HEK293 (cell line): Measurements from ENCODE around the gene ZMYND15.

ENCODE experiments used
- TF ChIP-seq, protein P1 (sequence below): fragments of 450-650 bp; formaldehyde crosslinking; IDR thresholded peaks from 2 replicates; pipeline ENCODE4 v1.5.1; 2016; ENCODE audit warnings: missing biosample characterization, missing genetic modification characterization
- TF ChIP-seq, protein P2 (sequence below): fragments of 450-650 bp; formaldehyde crosslinking; IDR thresholded peaks from 2 replicates; pipeline ENCODE4 v1.5.1; 2016; ENCODE audit warnings: missing biosample characterization, missing genetic modification characterization

DNA sequence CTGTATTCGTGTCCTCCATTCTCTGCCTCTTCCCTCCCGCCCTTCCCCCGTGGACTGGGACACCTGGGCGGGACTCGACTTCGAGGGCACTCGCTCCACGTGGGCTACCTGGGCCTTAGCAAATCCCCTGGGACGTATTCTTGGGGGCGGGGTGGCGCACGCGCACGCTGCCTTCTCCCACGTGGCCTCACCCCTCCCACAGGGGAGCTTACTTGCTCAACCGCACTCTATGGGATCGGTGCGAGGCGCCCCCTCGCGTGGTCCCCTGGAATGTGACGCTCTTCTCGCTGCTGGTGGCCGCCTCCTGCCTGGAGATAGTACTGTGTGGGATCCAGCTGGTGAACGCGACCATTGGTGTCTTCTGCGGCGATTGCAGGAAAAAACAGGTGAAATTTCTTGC, 43.0 kb downstream of the ZMYND15 start:
- TF ChIP-seq, protein P1, sequence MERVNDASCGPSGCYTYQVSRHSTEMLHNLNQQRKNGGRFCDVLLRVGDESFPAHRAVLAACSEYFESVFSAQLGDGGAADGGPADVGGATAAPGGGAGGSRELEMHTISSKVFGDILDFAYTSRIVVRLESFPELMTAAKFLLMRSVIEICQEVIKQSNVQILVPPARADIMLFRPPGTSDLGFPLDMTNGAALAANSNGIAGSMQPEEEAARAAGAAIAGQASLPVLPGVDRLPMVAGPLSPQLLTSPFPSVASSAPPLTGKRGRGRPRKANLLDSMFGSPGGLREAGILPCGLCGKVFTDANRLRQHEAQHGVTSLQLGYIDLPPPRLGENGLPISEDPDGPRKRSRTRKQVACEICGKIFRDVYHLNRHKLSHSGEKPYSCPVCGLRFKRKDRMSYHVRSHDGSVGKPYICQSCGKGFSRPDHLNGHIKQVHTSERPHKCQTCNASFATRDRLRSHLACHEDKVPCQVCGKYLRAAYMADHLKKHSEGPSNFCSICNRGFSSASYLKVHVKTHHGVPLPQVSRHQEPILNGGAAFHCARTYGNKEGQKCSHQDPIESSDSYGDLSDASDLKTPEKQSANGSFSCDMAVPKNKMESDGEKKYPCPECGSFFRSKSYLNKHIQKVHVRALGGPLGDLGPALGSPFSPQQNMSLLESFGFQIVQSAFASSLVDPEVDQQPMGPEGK (tag by site-specific recombination), result no peak
- TF ChIP-seq, protein P2, sequence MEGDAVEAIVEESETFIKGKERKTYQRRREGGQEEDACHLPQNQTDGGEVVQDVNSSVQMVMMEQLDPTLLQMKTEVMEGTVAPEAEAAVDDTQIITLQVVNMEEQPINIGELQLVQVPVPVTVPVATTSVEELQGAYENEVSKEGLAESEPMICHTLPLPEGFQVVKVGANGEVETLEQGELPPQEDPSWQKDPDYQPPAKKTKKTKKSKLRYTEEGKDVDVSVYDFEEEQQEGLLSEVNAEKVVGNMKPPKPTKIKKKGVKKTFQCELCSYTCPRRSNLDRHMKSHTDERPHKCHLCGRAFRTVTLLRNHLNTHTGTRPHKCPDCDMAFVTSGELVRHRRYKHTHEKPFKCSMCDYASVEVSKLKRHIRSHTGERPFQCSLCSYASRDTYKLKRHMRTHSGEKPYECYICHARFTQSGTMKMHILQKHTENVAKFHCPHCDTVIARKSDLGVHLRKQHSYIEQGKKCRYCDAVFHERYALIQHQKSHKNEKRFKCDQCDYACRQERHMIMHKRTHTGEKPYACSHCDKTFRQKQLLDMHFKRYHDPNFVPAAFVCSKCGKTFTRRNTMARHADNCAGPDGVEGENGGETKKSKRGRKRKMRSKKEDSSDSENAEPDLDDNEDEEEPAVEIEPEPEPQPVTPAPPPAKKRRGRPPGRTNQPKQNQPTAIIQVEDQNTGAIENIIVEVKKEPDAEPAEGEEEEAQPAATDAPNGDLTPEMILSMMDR (tag by site-specific recombination), result no peak
